SK-N-SH (cell line): Measurements from ENCODE around the gene GALNTL6. TPM values are rescaled to one million over a fixed set of nuclear protein-coding genes. Genes with fewer than 3 reads are reported as not detected.

Experiments
- CTCF ChIA-PET: fragments of 300-600, 350-600 bp; formaldehyde crosslinking; extraction: SDS; loops from one replicate; lab custom pipeline; 2021; lab: Yijun Ruan, JAX
- POLR2A ChIA-PET: fragments of 350-600 bp; sonication (Branson Sonifier 250); formaldehyde crosslinking; extraction: SDS; loops from one replicate; lab custom pipeline; 2020; ENCODE audit warnings: antibody characterized with exemption, inconsistent platforms; lab: Yijun Ruan, JAX
- DNase-seq: peaks from one replicate; pipeline ENCODE4 v3.0.0; 2012
- H2AFZ ChIP-seq: fragments of 200-600 bp; sonication (generic); 2 replicates; pipeline ENCODE4 v1.8.1; 2016; ENCODE audit warnings: antibody characterized with exemption, mild to moderate bottlenecking, low read depth
- H3F3A ChIP-seq: fragments of 200-600 bp; sonication (generic); replicated peaks from 2 replicates; pipeline ENCODE3; 2016; ENCODE audit warnings: antibody characterized with exemption, mild to moderate bottlenecking; ENCODE audit not compliant: insufficient read depth
- H3K27ac ChIP-seq, 2 experiments: fragments of 200-500 bp in 1 of 2; fragments of 200-600 bp in 1 of 2; sonication (Bioruptor generic) in 1 of 2; sonication (generic), shearing (Covaris generic) in 1 of 2; 2 replicates each; pipeline versions ENCODE4 v1.5.1 to v1.6.1; 2014 to 2016; ENCODE audit warnings: low read depth in 2 of 2, inconsistent platforms in 1 of 2, low read length in 1 of 2, mild to moderate bottlenecking in 1 of 2, mixed read lengths in 1 of 2
- H3K27me3 ChIP-seq: fragments of 200-600 bp; sonication (generic), shearing (Covaris generic); 2 replicates; pipeline ENCODE4 v1.6.1; 2016; ENCODE audit warnings: mixed run types; ENCODE audit not compliant: insufficient read depth
- H3K36me3 ChIP-seq, 2 experiments: fragments of 200-500 bp in 1 of 2; fragments of 200-600 bp in 1 of 2; sonication (Bioruptor generic) in 1 of 2; sonication (generic) in 1 of 2; replicated peaks in 1 of 2; 2 replicates each; pipeline versions ENCODE3 to v1.5.1; 2014 to 2016; ENCODE audit warnings: low read length in 1 of 2, mild to moderate bottlenecking in 1 of 2; ENCODE audit not compliant: insufficient read depth in 2 of 2, control insufficient read depth in 1 of 2
- H3K4me1 ChIP-seq, 2 experiments: fragments of 200-500 bp in 1 of 2; fragments of 200-600 bp in 1 of 2; sonication (Bioruptor generic) in 1 of 2; sonication (generic), shearing (Covaris generic) in 1 of 2; 2 replicates each; pipeline versions ENCODE4 v1.5.1 to v1.6.1; 2014 to 2016; ENCODE audit warnings: low read depth in 1 of 2, low read length in 1 of 2, mixed run types in 1 of 2; ENCODE audit not compliant: insufficient read depth in 2 of 2, control insufficient read depth in 1 of 2
- H3K4me2 ChIP-seq: fragments of 200-600 bp; sonication (generic), shearing (Covaris generic); 2 replicates; pipeline ENCODE4 v1.6.1; 2017; ENCODE audit warnings: mixed run types
- H3K4me3 ChIP-seq, 2 experiments: fragments of 200-500 bp in 1 of 2; fragments of 200-600 bp in 1 of 2; sonication (Bioruptor generic) in 1 of 2; sonication (generic), shearing (Covaris generic) in 1 of 2; 2 replicates each; pipeline versions ENCODE4 v1.5.1 to v1.8.1; 2014 to 2016; ENCODE audit warnings: low read depth in 2 of 2, inconsistent platforms in 1 of 2, low read length in 1 of 2, mild to moderate bottlenecking in 1 of 2, mixed read lengths in 1 of 2, moderate library complexity in 1 of 2
- H3K79me2 ChIP-seq: fragments of 200-600 bp; sonication (generic); 2 replicates; pipeline ENCODE4 v1.8.1; 2017; ENCODE audit warnings: mild to moderate bottlenecking; ENCODE audit not compliant: insufficient read depth
- H3K9ac ChIP-seq: fragments of 200-600 bp; sonication (generic); 2 replicates; pipeline ENCODE4 v1.6.1; 2017; ENCODE audit warnings: mixed run types
- H3K9me2 ChIP-seq: fragments of 200-600 bp; sonication (generic); 2 replicates; pipeline ENCODE4 v1.6.1; 2017; ENCODE audit warnings: mixed run types
- H3K9me3 ChIP-seq: fragments of 200-600 bp; sonication (generic); 2 replicates; pipeline ENCODE4 v1.6.1; 2017; ENCODE audit warnings: mixed run types, mild to moderate bottlenecking, moderate library complexity
- H4K20me1 ChIP-seq: fragments of 200-600 bp; sonication (generic); 2 replicates; pipeline ENCODE4 v1.6.1; 2017; ENCODE audit warnings: mild to moderate bottlenecking, mixed run types; ENCODE audit not compliant: insufficient read depth
- CHD2 ChIP-seq: fragments of 150-350 bp; IDR thresholded peaks from 2 replicates; pipeline ENCODE4 v1.6.1; 2018; ENCODE audit warnings: low read length; ENCODE audit not compliant: partially characterized antibody
- EP300 ChIP-seq, 2 experiments: IDR thresholded peaks; 2 replicates each; pipeline versions ENCODE4 v1.4.0 to v1.6.1; 2012; ENCODE audit warnings: borderline replicate concordance in 1 of 2, low read depth in 1 of 2, low read length in 1 of 2
- FOSL2 ChIP-seq: IDR thresholded peaks from 2 replicates; pipeline ENCODE4 v1.4.0; 2012; ENCODE audit warnings: low read depth, mild to moderate bottlenecking, moderate library complexity, borderline replicate concordance
- FOXJ3 ChIP-seq: sonication (generic); formaldehyde crosslinking; IDR thresholded peaks from 2 replicates; pipeline ENCODE4 v1.5.1; 2020; ENCODE audit warnings: mild to moderate bottlenecking, missing genetic modification reagents
- JUND ChIP-seq: IDR thresholded peaks from 2 replicates; pipeline ENCODE4 v1.4.0; 2012
- NRF1 ChIP-seq: IDR thresholded peaks from 2 replicates; pipeline ENCODE4 v1.6.1; 2012; ENCODE audit warnings: low read depth, mild to moderate bottlenecking, low read length
- RAD21 ChIP-seq: IDR thresholded peaks from 2 replicates; pipeline ENCODE4 v1.6.1; 2012; ENCODE audit warnings: mild to moderate bottlenecking, low read length
- REST ChIP-seq: IDR thresholded peaks from 2 replicates; pipeline ENCODE4 v1.6.1; 2012; ENCODE audit warnings: mild to moderate bottlenecking, low read depth, low read length, moderate library complexity
- RXRA ChIP-seq: IDR thresholded peaks from 2 replicates; pipeline ENCODE4 v1.4.0; 2012; ENCODE audit warnings: low read depth, mild to moderate bottlenecking, borderline replicate concordance
- SMC3 ChIP-seq: IDR thresholded peaks from 2 replicates; pipeline ENCODE4 v1.6.1; 2012; ENCODE audit warnings: low read depth, low read length, improper control_type of control experiment
- USF1 ChIP-seq: IDR thresholded peaks from 2 replicates; pipeline ENCODE4 v1.4.0; 2012; ENCODE audit warnings: low read depth, borderline replicate concordance
- YY1 ChIP-seq: IDR thresholded peaks from 2 replicates; pipeline ENCODE4 v1.4.0; 2012; ENCODE audit warnings: low read depth, mild to moderate bottlenecking
- ZBTB33 ChIP-seq: IDR thresholded peaks from 2 replicates; pipeline ENCODE4 v1.4.0; 2012; ENCODE audit warnings: low read depth, borderline replicate concordance
- WGBS: methylation state at CpG from one replicate; pipeline ENCODE4 v1.1.6; 2017; ENCODE audit warnings: low lambda C conversion rate; 5-methylcytosine and 5-hydroxymethylcytosine counted together
- polyA plus RNA-seq, 3 experiments: library from polyadenylated mRNA; depleted of rRNA; stranded (reverse); fragments of >200 nt; gene quantifications; 2 replicates each; pipeline ENCODE4 v1.2.3, GENCODE V29; 2012

The GALNTL6 gene
- polyA plus RNA-seq, 1 of the 3 experiments (the other 2 are of a cell fraction): 0.07 TPM

GRCh38 chr4:172311682-172312081 is 498.5 kb downstream of the GALNTL6 start:
- no peaks in the 10 kb centered on the region for H3K27me3 ChIP-seq
- H3K4me3 ChIP-seq: no peak overlapping the region
- H3F3A ChIP-seq: no peaks in the 10 kb centered on the region
- ChIA-PET POLR2A (no interaction called here), CTCF (no interaction called here)
- H3K27ac ChIP-seq: no peak overlapping the region
- no peaks in the 10 kb centered on the region for H3K9me2 ChIP-seq
- no peaks in the 10 kb centered on the region for H4K20me1 ChIP-seq
- H3K4me2 ChIP-seq: no peak overlapping the region
- TF ChIP-seq FOXJ3 (no peak), JUND (no peak), NRF1 (no peak), YY1 (no peak), RAD21 (no peak), CHD2 (no peak), EP300 (IDR thresholded peaks at IDR 0.05; ENCODE audit: borderline replicate concordance in 1 of 2, low read depth in 1 of 2, low read length in 1 of 2) (no peak), REST (no peak), RXRA (no peak), FOSL2 (no peak), USF1 (no peak), SMC3 (no peak), ZBTB33 (no peak)
- H3K36me3 ChIP-seq: no peaks in the 10 kb centered on the region
- no peaks in the 10 kb centered on the region for H3K79me2 ChIP-seq
- no peak overlapping the region for H3K9ac ChIP-seq
- no peaks in the 10 kb centered on the region for H3K4me1 ChIP-seq
- no peaks in the 10 kb centered on the region for H3K9me3 ChIP-seq
- DNase-seq: no peak
- WGBS: 38% methylated on average over 3 of the region's 3 CpGs
- H2AFZ ChIP-seq: no peak overlapping the region
